Suprapubic skin (tissue), 3 donors: ENCODE data around the gene PACRG.

Experiments used
- CTCF ChIP-seq, 2 donors: fragments of 200-600 bp in 1 of 2; fragments of 450-650 bp in 1 of 2; sonication (generic) in 1 of 2; IDR thresholded peaks; one replicate each; pipeline ENCODE4 v1.5.1; 2016 to 2019; ENCODE audit warnings: antibody characterized with exemption in 2 of 2, mild to moderate bottlenecking in 1 of 2, moderate library complexity in 1 of 2
- POLR2AphosphoS5 ChIP-seq, 3 donors: sonication (generic); formaldehyde crosslinking; IDR thresholded peaks; one replicate each; pipeline ENCODE4 v1.6.1; 2017; ENCODE audit warnings: antibody characterized with exemption in 3 of 3

GRCh38 chr6:163159689-163160088 lies 431.9 kb downstream of the PACRG start:
- no peak for TF ChIP-seq CTCF (IDR thresholded peaks at IDR 0.05)
- no peak for TF ChIP-seq POLR2AphosphoS5 (IDR thresholded peaks at IDR 0.05)
